T1000 (cell line): ENCODE data around the gene MUC13.
A peak's percentile ranks its signal among the peaks of the same experiment; 100 is the strongest.

Experiments used
- DNase-seq: peaks from one replicate; lab custom pipeline; 2025; ENCODE audit warnings: mixed read lengths; lab: John Stamatoyannopoulos, UW

MUC13 gene

DNA sequence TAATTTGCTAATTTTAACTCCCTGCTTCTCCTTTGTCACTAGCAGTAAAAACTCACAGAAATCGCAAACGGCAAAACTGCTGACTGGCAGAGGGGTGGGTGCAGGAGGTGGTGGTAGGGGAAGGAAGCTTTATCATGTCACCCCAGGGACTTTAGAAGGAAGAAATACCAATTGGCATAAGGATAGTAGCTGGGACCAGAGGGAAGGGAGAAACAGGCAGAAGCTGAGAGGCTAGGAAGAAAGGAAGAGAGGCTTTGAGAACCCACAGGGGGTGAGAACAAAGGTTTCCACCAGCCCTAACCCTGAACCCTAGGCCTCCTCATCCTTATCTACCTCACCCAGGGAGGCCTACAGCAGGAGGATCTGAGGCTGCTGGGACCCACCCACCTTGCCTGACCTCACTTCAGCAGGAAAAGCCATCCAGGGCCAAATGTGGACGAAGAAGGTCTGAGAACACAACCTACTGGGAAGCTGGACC, 58.1 kb downstream of the MUC13 start:
- no peak for DNase-seq

- no peak for DNase-seq
These were observed 61.3 kb downstream of the MUC13 start for GRCh38 chr3:124873226-124873625.

GRCh38 chr3:124867511-124867910, 67.0 kb downstream of the MUC13 start:
- DNase-seq: no peak

DNA sequence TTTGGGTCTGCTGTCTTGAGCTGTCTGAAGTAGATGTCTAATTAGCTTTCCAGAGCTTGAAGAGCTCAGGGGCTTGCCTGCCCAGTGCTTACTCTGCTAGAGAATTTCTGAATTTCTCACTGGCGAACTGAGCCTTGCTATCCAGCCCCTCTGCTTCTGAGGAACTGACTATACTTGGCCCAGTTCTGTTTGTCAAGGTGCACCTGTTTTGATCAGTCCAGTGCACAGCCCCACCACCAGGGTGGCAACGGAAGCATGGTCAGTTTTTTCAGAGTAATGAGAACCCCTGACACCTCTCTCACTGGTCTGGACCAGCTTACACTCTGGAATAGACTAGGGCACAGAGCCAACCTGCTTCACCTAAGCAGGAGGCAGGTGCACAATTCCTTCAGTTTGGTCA, 72.5 kb downstream of the MUC13 start:
- DNase-seq: no peak

DNA sequence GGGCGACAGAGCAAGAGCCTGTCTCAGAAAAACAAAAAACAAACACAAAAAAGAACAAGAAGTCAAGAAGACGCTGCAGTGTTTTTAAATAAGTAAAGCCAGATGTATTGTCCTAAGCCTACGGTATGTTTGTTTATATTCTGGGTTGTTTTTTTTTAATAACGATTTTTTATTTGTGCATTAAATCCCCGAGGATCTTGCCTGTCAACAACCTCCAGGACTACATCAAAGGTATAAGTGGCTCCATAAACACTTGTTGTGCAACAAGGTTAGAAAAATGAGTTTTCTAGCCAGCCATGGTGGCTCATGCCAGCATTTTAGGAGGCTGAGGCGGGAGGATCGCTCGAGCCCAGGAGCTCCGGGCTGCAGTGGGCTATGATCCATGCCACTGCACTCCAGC, 73.5 kb downstream of the MUC13 start:
- DNase-seq: no peak

DNA sequence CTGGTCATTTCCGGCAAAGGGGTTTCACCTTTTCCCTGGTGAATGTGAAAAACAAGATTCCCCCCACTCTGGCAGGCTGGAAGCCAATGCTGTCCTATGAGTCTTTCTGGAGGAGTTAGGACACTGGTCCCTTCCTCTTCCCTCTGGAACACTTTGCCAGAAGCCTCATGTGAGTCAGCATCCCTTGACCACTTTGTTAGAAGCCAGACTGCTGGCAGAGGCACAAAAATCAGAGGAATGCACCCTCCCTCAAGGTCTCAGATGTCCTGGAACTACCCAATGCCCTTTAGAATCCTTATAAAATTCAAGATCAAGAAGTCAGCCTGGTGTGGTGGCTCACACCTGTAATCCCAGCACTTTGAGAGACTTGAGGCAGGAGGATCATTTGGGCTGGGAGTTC, 74.0 kb downstream of the MUC13 start:
- peak; percentile 67 for DNase-seq

- no peak for DNase-seq
These were observed 75.5 kb downstream of the MUC13 start for GRCh38 chr3:124859025-124859424.

- no peak for DNase-seq
These were observed 76.3 kb downstream of the MUC13 start for GRCh38 chr3:124858275-124858674.

GRCh38 chr3:124856677-124857076, 77.9 kb downstream of the MUC13 start:
- no peak for DNase-seq
